Loucy (cell line): Measurements from ENCODE around the gene CHST9.

Experiments used
- H2AFZ ChIP-seq: fragments of 200-600 bp; sonication (generic); 2 replicates; pipeline ENCODE4 v1.6.0; 2016; ENCODE audit warnings: antibody characterized with exemption, mild to moderate bottlenecking, low read length, moderate library complexity
- H3F3A ChIP-seq: fragments of 200-600 bp; 2 replicates; pipeline ENCODE4 v1.6.0; 2016; ENCODE audit warnings: antibody characterized with exemption, low read depth, mild to moderate bottlenecking
- H3K27me3 ChIP-seq: fragments of 200-600 bp; sonication (generic); 2 replicates; pipeline ENCODE4 v1.6.1; 2014; ENCODE audit warnings: low read length, mild to moderate bottlenecking; ENCODE audit not compliant: insufficient read depth, poor library complexity, severe bottlenecking
- H3K36me3 ChIP-seq: fragments of 200-600 bp; sonication (generic); 2 replicates; pipeline ENCODE4 v1.6.1; 2016; ENCODE audit warnings: low read length; ENCODE audit not compliant: insufficient read depth
- H3K4me1 ChIP-seq: fragments of 200-600 bp; sonication (generic); 2 replicates; pipeline ENCODE4 v1.5.1; 2014; ENCODE audit warnings: low read length, mild to moderate bottlenecking; ENCODE audit not compliant: insufficient read depth, poor library complexity, severe bottlenecking
- H3K4me2 ChIP-seq: fragments of 200-600 bp; sonication (generic); 2 replicates; pipeline ENCODE4 v1.6.0; 2014; ENCODE audit warnings: antibody characterized with exemption, low read length, low read depth, mild to moderate bottlenecking; ENCODE audit not compliant: poor library complexity, severe bottlenecking
- H3K4me3 ChIP-seq: fragments of 200-600 bp; sonication (generic); 2 replicates; pipeline ENCODE4 v1.5.1; 2014; ENCODE audit warnings: low read length, mild to moderate bottlenecking, mixed read lengths; ENCODE audit not compliant: poor library complexity, severe bottlenecking
- H3K79me2 ChIP-seq: fragments of 200-600 bp; sonication (generic); 2 replicates; pipeline ENCODE4 v1.6.1; 2014; ENCODE audit warnings: low read length; ENCODE audit not compliant: insufficient read depth
- H3K9ac ChIP-seq: fragments of 200-600 bp; sonication (generic); 2 replicates; pipeline ENCODE4 v1.6.0; 2014; ENCODE audit warnings: mild to moderate bottlenecking, low read depth, low read length, moderate library complexity; ENCODE audit not compliant: poor library complexity, severe bottlenecking
- H3K9me2 ChIP-seq: fragments of 200-600 bp; sonication (generic); replicated peaks from 2 replicates; pipeline ENCODE4 v1.6.1; 2016; ENCODE audit warnings: low read depth, low read length, mixed read lengths
- H3K9me3 ChIP-seq: fragments of 200-600 bp; sonication (generic); 2 replicates; pipeline ENCODE4 v1.6.1; 2014; ENCODE audit warnings: mild to moderate bottlenecking, antibody characterized with exemption, low read length, low read depth; ENCODE audit not compliant: insufficient read depth
- H4K20me1 ChIP-seq: fragments of 200-600 bp; sonication (generic); 2 replicates; pipeline ENCODE4 v1.6.0; 2014; ENCODE audit warnings: antibody characterized with exemption, low read length, mild to moderate bottlenecking; ENCODE audit not compliant: insufficient read depth, poor library complexity, severe bottlenecking
- CTCF ChIP-seq: fragments of 200-600 bp; sonication (generic); conservative IDR thresholded peaks from 2 replicates; pipeline ENCODE4 v1.5.1; 2014; ENCODE audit warnings: mild to moderate bottlenecking, antibody characterized with exemption, low read length
- EZH2phosphoT487 ChIP-seq: fragments of 200-600 bp; IDR thresholded peaks from 2 replicates; pipeline ENCODE4 v1.6.1; 2018; ENCODE audit warnings: antibody characterized with exemption, mild to moderate bottlenecking, moderate library complexity, borderline replicate concordance

Gene CHST9

GRCh38 chr18:27120246-27120645 lies 64.9 kb downstream of the CHST9 start:
- Histone ChIP-seq H3K9ac (no peak overlapping the region), H4K20me1 (no peaks in the 10 kb centered on the region), H3K4me2 (no peak overlapping the region), H3K27me3 (no peaks in the 10 kb centered on the region), H3K36me3 (no peaks in the 10 kb centered on the region), H3K9me3 (no peaks in the 10 kb centered on the region), H3K79me2 (no peaks in the 10 kb centered on the region), H3K9me2 (no peaks in the 10 kb centered on the region), H2AFZ (no peak overlapping the region), H3K4me3 (no peak overlapping the region), H3K4me1 (no peaks in the 10 kb centered on the region), H3F3A (no peaks in the 10 kb centered on the region)
- TF ChIP-seq CTCF (no peak), EZH2phosphoT487 (no peak)

- Histone ChIP-seq H3K79me2 (no peaks in the 10 kb centered on the region), H3F3A (no peaks in the 10 kb centered on the region), H3K4me2 (no peak overlapping the region), H2AFZ (no peak overlapping the region), H3K4me3 (no peak overlapping the region), H3K9ac (no peak overlapping the region), H3K9me2 (no peaks in the 10 kb centered on the region), H3K9me3 (no peaks in the 10 kb centered on the region), H4K20me1 (no peaks in the 10 kb centered on the region), H3K4me1 (no peaks in the 10 kb centered on the region), H3K27me3 (no peaks in the 10 kb centered on the region), H3K36me3 (no peaks in the 10 kb centered on the region)
- TF ChIP-seq CTCF: no peak
- TF ChIP-seq EZH2phosphoT487: no peak
Observed at GRCh38 chr18:27118973-27119372, 66.1 kb downstream of the CHST9 start.

- Histone ChIP-seq H2AFZ (no peak overlapping the region), H3K4me3 (no peak overlapping the region), H3K4me1 (no peaks in the 10 kb centered on the region), H3K4me2 (no peak overlapping the region), H3K36me3 (no peaks in the 10 kb centered on the region), H4K20me1 (no peaks in the 10 kb centered on the region), H3F3A (no peaks in the 10 kb centered on the region), H3K9ac (no peak overlapping the region), H3K9me2 (no peaks in the 10 kb centered on the region), H3K9me3 (no peaks in the 10 kb centered on the region), H3K79me2 (no peaks in the 10 kb centered on the region), H3K27me3 (no peaks in the 10 kb centered on the region)
- no peak for TF ChIP-seq CTCF
- no peak for TF ChIP-seq EZH2phosphoT487
Observed at GRCh38 chr18:27114842-27115241, 70.3 kb downstream of the CHST9 start.
